T-helper 2 cell treated with Interferon-gamma antibody and Interleukin-4, amounts not matched to agents 5 μg/mL and 100 μg/mL, for 36 hours (primary cell): ENCODE measurements around the gene OR6M1.

Experiments used
- DNase-seq: peaks from one replicate; pipeline ENCODE4 v3.0.0; 2021; ENCODE audit warnings: low spot score
- H3K27ac Mint-ChIP-seq: one replicate; pipeline ENCODE4 v1.8.0; 2021; ENCODE audit warnings: mild to moderate bottlenecking, mixed read lengths
- H3K27me3 Mint-ChIP-seq: one replicate; pipeline ENCODE4 v1.8.0; 2021; ENCODE audit warnings: low read depth, mixed read lengths
- H3K36me3 Mint-ChIP-seq: one replicate; pipeline ENCODE4 v1.8.0; 2021; ENCODE audit warnings: low read depth, mixed read lengths
- H3K4me1 Mint-ChIP-seq: one replicate; pipeline ENCODE4 v1.8.0; 2021; ENCODE audit warnings: low read depth, mixed read lengths
- H3K4me3 Mint-ChIP-seq: one replicate; pipeline ENCODE4 v1.8.0; 2022; ENCODE audit warnings: mild to moderate bottlenecking, moderate library complexity, mixed read lengths
- H3K9me3 Mint-ChIP-seq: one replicate; pipeline ENCODE4 v1.8.0; 2021; ENCODE audit warnings: mixed read lengths

Gene OR6M1

DNA sequence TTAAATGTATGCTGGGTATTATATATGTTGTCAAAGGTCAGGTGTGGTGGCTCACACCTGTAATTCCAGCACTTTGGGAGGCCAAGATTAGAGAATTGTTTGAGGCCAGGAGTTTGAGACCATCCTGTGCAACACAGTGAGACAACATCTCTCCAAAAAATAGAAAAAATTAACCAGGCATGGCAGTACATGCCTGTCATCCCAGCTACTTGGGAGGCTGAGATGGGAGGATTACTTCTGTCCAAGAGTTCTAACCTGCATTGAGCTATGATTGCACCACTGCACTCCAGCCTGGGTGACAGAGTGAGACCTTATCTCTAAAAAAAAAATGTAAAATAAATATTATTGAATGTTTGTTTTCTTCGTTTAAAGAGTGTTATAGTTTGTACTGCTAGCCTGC, 40.5 kb downstream of the OR6M1 start:
- peaks cover 14% of the 10 kb centered on the region for H3K9me3 Mint-ChIP-seq
- no peak overlapping the region for H3K27ac Mint-ChIP-seq
- no peak for DNase-seq
- H3K36me3 Mint-ChIP-seq: peaks cover 5% of the 10 kb centered on the region
- peaks cover 3% of the 10 kb centered on the region for H3K4me1 Mint-ChIP-seq
- H3K27me3 Mint-ChIP-seq: peaks cover 2% of the 10 kb centered on the region
- H3K4me3 Mint-ChIP-seq: no peak overlapping the region

DNA sequence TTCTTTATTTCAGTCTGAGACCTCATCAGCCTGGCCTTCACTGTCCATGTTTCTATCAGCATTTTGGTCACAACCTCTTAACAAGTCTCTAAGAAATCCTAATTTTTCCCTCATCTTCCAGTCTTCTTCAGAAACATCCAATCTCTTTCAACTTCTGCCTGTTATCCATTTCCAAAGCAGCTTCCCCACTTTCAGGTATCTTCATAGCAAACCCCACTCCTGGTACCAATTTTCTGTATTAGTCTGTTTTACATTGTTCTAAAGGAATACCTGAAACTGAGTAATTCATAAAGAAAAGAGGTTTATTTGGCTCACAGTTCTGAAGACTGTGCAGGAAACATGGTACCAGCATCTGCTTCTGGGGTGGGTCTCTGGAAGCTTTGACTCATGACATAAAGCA, 43.7 kb downstream of the OR6M1 start:
- Mint-ChIP-seq H3K27me3 (no peaks in the 10 kb centered on the region), H3K36me3 (peaks cover 10% of the 10 kb centered on the region), H3K4me1 (peaks cover 17% of the 10 kb centered on the region), H3K27ac (no peak overlapping the region), H3K9me3 (peaks cover 24% of the 10 kb centered on the region), H3K4me3 (no peak overlapping the region)
- no peak for DNase-seq

DNA sequence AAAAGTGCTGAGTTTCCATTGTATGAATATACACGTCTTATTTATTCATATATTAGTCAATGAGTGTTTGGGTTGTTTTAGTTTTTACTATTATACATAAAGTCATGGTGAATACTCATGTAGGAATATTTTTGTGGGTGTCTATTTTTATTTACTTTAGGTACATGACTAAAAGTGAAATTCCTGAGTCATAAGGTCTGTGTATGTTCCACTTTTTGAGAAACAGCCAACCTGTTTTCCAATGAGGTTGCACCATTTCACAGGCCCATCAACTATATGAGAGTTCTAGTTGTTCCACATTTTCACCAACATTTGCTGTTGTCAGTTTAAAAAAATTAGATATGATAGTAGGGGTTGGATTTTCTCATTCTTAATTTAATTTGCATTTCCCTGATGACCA, 45.3 kb downstream of the OR6M1 start:
- peak overlapping the region; percentile 16 for H3K27ac Mint-ChIP-seq
- DNase-seq: no peak
- no peaks in the 10 kb centered on the region for H3K27me3 Mint-ChIP-seq
- H3K4me3 Mint-ChIP-seq: no peak overlapping the region
- H3K4me1 Mint-ChIP-seq: peaks cover 26% of the 10 kb centered on the region
- peaks cover 27% of the 10 kb centered on the region for H3K9me3 Mint-ChIP-seq
- peaks cover 10% of the 10 kb centered on the region for H3K36me3 Mint-ChIP-seq

DNA sequence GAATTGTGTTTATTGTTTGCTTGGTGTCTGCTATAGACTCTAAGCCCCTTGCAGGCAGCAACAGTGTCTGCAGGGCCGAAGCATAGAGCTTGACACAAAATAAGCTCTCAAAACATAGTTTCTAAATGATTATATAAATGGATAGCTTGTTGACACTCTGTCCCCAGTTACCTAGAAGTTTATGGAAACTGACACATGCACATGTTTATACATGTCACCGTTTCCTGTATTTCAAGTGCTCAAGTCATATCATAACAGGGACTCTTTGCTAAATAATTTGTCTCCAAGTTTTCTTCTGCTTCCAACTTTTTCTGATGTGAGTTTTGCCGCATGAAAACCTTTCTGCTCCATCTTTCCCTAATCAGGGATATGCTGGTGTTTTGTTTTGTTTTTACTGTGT, 48.2 kb downstream of the OR6M1 start:
- Mint-ChIP-seq H3K27me3 (no peaks in the 10 kb centered on the region), H3K27ac (no peak overlapping the region), H3K36me3 (peaks cover 10% of the 10 kb centered on the region), H3K4me1 (peaks cover 55% of the 10 kb centered on the region), H3K9me3 (peaks cover 25% of the 10 kb centered on the region), H3K4me3 (no peak overlapping the region)
- DNase-seq: no peak

DNA sequence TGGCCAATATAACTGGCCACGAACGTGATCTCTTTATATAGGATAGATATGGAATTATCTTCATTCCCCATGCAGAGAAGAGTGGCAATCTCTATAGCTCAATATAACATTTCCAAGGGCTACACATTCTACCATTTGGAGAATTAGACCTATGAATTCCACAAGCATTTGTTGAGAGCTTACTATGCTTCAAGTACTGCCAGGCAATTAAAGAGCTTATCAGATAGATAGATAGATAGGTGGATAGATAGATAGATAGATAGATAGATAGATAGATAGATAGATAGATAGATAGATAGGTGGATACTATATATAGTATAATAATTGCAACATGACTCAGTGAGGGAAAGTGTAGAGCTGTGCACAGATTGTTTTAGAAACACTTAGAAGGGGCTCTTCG, 50.3 kb downstream of the OR6M1 start:
- Mint-ChIP-seq H3K9me3 (peaks cover 13% of the 10 kb centered on the region), H3K4me3 (peak overlapping the region; percentile 40), H3K36me3 (peaks cover 5% of the 10 kb centered on the region), H3K27me3 (no peaks in the 10 kb centered on the region), H3K27ac (no peak overlapping the region), H3K4me1 (peaks cover 60% of the 10 kb centered on the region)
- DNase-seq: no peak
